ENCODE measurements around the gene GRK1.
"Not testable (repeated sequence)": the region's sequence is repeated elsewhere in the genome, so short reads cannot be mapped to it uniquely, and the experiment has no call there.

The GRK1 gene

GRCh38 chr13:113666951-113667701 is at the start of gene GRK1:
Gene GRK1 (plus strand): TSS chr13:113667219. CDS start chr13:113667387, 168 bp downstream.
- DNase-seq: no peak

- no peak for DNase-seq
These were observed 49.1 kb upstream of the GRK1 start for GRCh38 chr13:113617961-113618360.

GRCh38 chr13:113618455-113618854 is 48.6 kb upstream of the GRK1 start:
- no peak for DNase-seq

- no peak for DNase-seq
These were observed 46.8 kb upstream of the GRK1 start for GRCh38 chr13:113620036-113620796.

GRCh38 chr13:113621046-113621445 is 46.0 kb upstream of the GRK1 start:
- DNase-seq: no peak

GRCh38 chr13:113621498-113621897 is 45.5 kb upstream of the GRK1 start:
- DNase-seq: not testable (repeated sequence)

GRCh38 chr13:113621986-113622550 is 45.0 kb upstream of the GRK1 start:
- DNase-seq: not testable (repeated sequence)

GRCh38 chr13:113622791-113623490 is 44.1 kb upstream of the GRK1 start:
- no peak for DNase-seq

- no peak for DNase-seq
These were observed 43.4 kb upstream of the GRK1 start for GRCh38 chr13:113623491-113624234.

GRCh38 chr13:113624235-113624587 is 42.8 kb upstream of the GRK1 start:
- DNase-seq: no peak

- not testable (repeated sequence) for DNase-seq
These were observed 42.2 kb upstream of the GRK1 start for GRCh38 chr13:113624640-113625304.

GRCh38 chr13:113625965-113626721 is 40.9 kb upstream of the GRK1 start:
- peak; percentile 62 for DNase-seq

- DNase-seq: no peak
These were observed 39.9 kb upstream of the GRK1 start for GRCh38 chr13:113627136-113627535.

- no peak for DNase-seq
These were observed 38.4 kb upstream of the GRK1 start for GRCh38 chr13:113628291-113629270.

GRCh38 chr13:113629866-113630265 is 37.2 kb upstream of the GRK1 start:
- no peak for DNase-seq

GRCh38 chr13:113630296-113630695 is 36.7 kb upstream of the GRK1 start:
- no peak for DNase-seq

GRCh38 chr13:113630804-113631203 is 36.2 kb upstream of the GRK1 start:
- no peak for DNase-seq

- no peak for DNase-seq
These were observed 35.5 kb upstream of the GRK1 start for GRCh38 chr13:113631341-113632095.
